Prostate gland (tissue), 2 donors: Measurements from ENCODE around the gene PTPRK. TPM values are rescaled to one million over a fixed set of nuclear protein-coding genes. Genes with fewer than 3 reads are reported as not detected.

Experiments used
- DNase-seq: peaks from one replicate; pipeline ENCODE4 v3.0.0-alpha.2; 2019; ENCODE audit warnings: low spot score
- H3K27ac ChIP-seq, 2 donors: fragments of 200-600 bp; sonication (generic); 2 replicates each; pipeline ENCODE4 v1.5.1; 2017 to 2019
- H3K27me3 ChIP-seq: fragments of 200-600 bp; sonication (generic); replicated peaks from 2 replicates; pipeline ENCODE4 v1.5.1; 2019; ENCODE audit not compliant: insufficient read depth
- H3K36me3 ChIP-seq, 2 donors: fragments of 200-600 bp; sonication (generic); 1 replicate in 1 of 2; 2 replicates in 1 of 2; pipeline versions ENCODE4 v1.5.1 to v1.8.1; 2017 to 2019
- H3K4me1 ChIP-seq: fragments of 200-600 bp; sonication (generic); replicated peaks from 2 replicates; pipeline ENCODE4 v1.5.1; 2019
- H3K4me3 ChIP-seq, 2 donors: fragments of 200-600 bp; sonication (generic); 2 replicates each; pipeline ENCODE4 v1.5.1; 2017 to 2019
- H3K9me3 ChIP-seq: fragments of 200-600 bp; sonication (generic); 2 replicates; pipeline ENCODE4 v1.5.1; 2017
- CTCF ChIP-seq, 4 experiments: fragments of 200-600 bp in 2 of 4; fragments of 450-650 bp in 2 of 4; sonication (generic) in 2 of 4; IDR thresholded peaks; 1 replicate in 3 of 4; 2 replicates in 1 of 4; pipeline ENCODE4 v1.5.1; 2016 to 2019; ENCODE audit warnings: antibody characterized with exemption in 4 of 4, mild to moderate bottlenecking in 2 of 4, moderate library complexity in 2 of 4
- POLR2A ChIP-seq: fragments of 450-650 bp; IDR thresholded peaks from one replicate; pipeline ENCODE4 v1.6.1; 2016; ENCODE audit warnings: antibody characterized with exemption, mild to moderate bottlenecking
- POLR2AphosphoS5 ChIP-seq: sonication (generic); formaldehyde crosslinking; IDR thresholded peaks from one replicate; pipeline ENCODE4 v1.6.1; 2017; ENCODE audit warnings: antibody characterized with exemption
- WGBS: methylation state at CpG from one replicate; pipeline ENCODE4 v1.1.5; 2018; 5-methylcytosine and 5-hydroxymethylcytosine counted together
- intact Hi-C: fragments of 100-400 bp; cut with DNase I; formaldehyde crosslinking; loops from one replicate; pipeline ENCODE4 v1.14.2; 2022
- total RNA-seq, 2 donors: library from RNA; depleted of rRNA; stranded (reverse); fragments of >200 nt; gene quantifications; one replicate each; pipeline ENCODE4 v1.1.0, GENCODE V29; 2016

PTPRK gene
- total RNA-seq, 2 donors from 2014 or later: 32.0 to 64.6 TPM

GRCh38 chr6:128395188-128395587 lies 125.2 kb downstream of the PTPRK start:
- no peaks in the 10 kb centered on the region for H3K36me3 ChIP-seq
- TF ChIP-seq CTCF (IDR thresholded peaks at IDR 0.05) (no peak), POLR2AphosphoS5 (no peak), POLR2A (no peak)
- H3K4me1 ChIP-seq: no peaks in the 10 kb centered on the region
- WGBS: 56% methylated on average over 3 of the region's 3 CpGs
- intact Hi-C loops: no loop called here
- no peaks in the 10 kb centered on the region for H3K9me3 ChIP-seq
- no peak overlapping the region for H3K4me3 ChIP-seq
- no peak overlapping the region for H3K27ac ChIP-seq
- DNase-seq: no peak
- H3K27me3 ChIP-seq: no peaks in the 10 kb centered on the region

GRCh38 chr6:128394167-128394566 lies 126.2 kb downstream of the PTPRK start:
- H3K4me1 ChIP-seq: no peaks in the 10 kb centered on the region
- DNase-seq: no peak
- no peak overlapping the region for H3K27ac ChIP-seq
- no peak for TF ChIP-seq POLR2A
- TF ChIP-seq CTCF (IDR thresholded peaks at IDR 0.05): no peak
- no peak for TF ChIP-seq POLR2AphosphoS5
- no peaks in the 10 kb centered on the region for H3K27me3 ChIP-seq
- no peaks in the 10 kb centered on the region for H3K36me3 ChIP-seq
- no peaks in the 10 kb centered on the region for H3K9me3 ChIP-seq
- H3K4me3 ChIP-seq: no peak overlapping the region
- WGBS: 98% methylated on average over 1 of the region's 1 CpG
- intact Hi-C loops: no loop called here

GRCh38 chr6:128389820-128390534 lies 130.4 kb downstream of the PTPRK start:
- Histone ChIP-seq H3K27ac (no peak overlapping the region), H3K9me3 (no peaks in the 10 kb centered on the region), H3K36me3 (peaks cover 0 to 3% of the 10 kb centered on the region in 2 donors), H3K27me3 (no peaks in the 10 kb centered on the region), H3K4me3 (no peak overlapping the region), H3K4me1 (no peaks in the 10 kb centered on the region)
- no peak for DNase-seq
- WGBS: 76% methylated on average over 4 of the region's 4 CpGs
- TF ChIP-seq POLR2A (no peak), POLR2AphosphoS5 (no peak), CTCF (IDR thresholded peaks at IDR 0.05) (no peak)
- intact Hi-C loops: no loop called here

- WGBS: 0% methylated on average over 1 of the region's 1 CpG
- Histone ChIP-seq H3K27ac (no peak overlapping the region), H3K36me3 (peaks cover 0 to 3% of the 10 kb centered on the region in 2 donors), H3K4me1 (no peaks in the 10 kb centered on the region), H3K27me3 (no peaks in the 10 kb centered on the region), H3K4me3 (no peak overlapping the region), H3K9me3 (no peaks in the 10 kb centered on the region)
- intact Hi-C loops: no loop called here
- no peak for DNase-seq
- TF ChIP-seq CTCF (IDR thresholded peaks at IDR 0.05) (no peak), POLR2A (no peak), POLR2AphosphoS5 (no peak)
These were observed 132.0 kb downstream of the PTPRK start for GRCh38 chr6:128388380-128388779.

GRCh38 chr6:128380891-128381290 lies 139.5 kb downstream of the PTPRK start:
- Histone ChIP-seq H3K4me1 (no peaks in the 10 kb centered on the region), H3K4me3 (no peak overlapping the region), H3K36me3 (no peaks in the 10 kb centered on the region), H3K27me3 (no peaks in the 10 kb centered on the region), H3K9me3 (no peaks in the 10 kb centered on the region), H3K27ac (no peak overlapping the region)
- intact Hi-C loops: no loop called here
- no peak for DNase-seq
- TF ChIP-seq POLR2A: no peak
- no peak for TF ChIP-seq POLR2AphosphoS5
- TF ChIP-seq CTCF (IDR thresholded peaks at IDR 0.05): no peak
